GM19238 (cell line): ENCODE measurements around the gene KCNH5.

Experiments used
- DNase-seq: peaks from one replicate; pipeline ENCODE4 v3.0.0; 2011; ENCODE audit warnings: low spot score; ENCODE audit not compliant: insufficient read length

Gene KCNH5

GRCh38 chr14:62994096-62994495 is 51.2 kb downstream of the KCNH5 start:
- DNase-seq: no peak

- no peak for DNase-seq
Observed at GRCh38 chr14:62988967-62989366, 56.3 kb downstream of the KCNH5 start.

GRCh38 chr14:62983821-62984220 is 61.4 kb downstream of the KCNH5 start:
- no peak for DNase-seq

- DNase-seq: no peak
Observed at GRCh38 chr14:62980693-62981092, 64.6 kb downstream of the KCNH5 start.

- DNase-seq: no peak
Observed at GRCh38 chr14:62957562-62957961, 87.7 kb downstream of the KCNH5 start.

GRCh38 chr14:62956413-62956812 is 88.8 kb downstream of the KCNH5 start:
- DNase-seq: no peak

- no peak for DNase-seq
Observed at GRCh38 chr14:62954165-62954564, 91.1 kb downstream of the KCNH5 start.

- no peak for DNase-seq
Observed at GRCh38 chr14:62952226-62952625, 93.0 kb downstream of the KCNH5 start.

- no peak for DNase-seq
Observed at GRCh38 chr14:62947301-62947700, 98.0 kb downstream of the KCNH5 start.

GRCh38 chr14:62946221-62946620 is 99.0 kb downstream of the KCNH5 start:
- no peak for DNase-seq

- DNase-seq: no peak
Observed at GRCh38 chr14:62943202-62943601, 102.1 kb downstream of the KCNH5 start.

GRCh38 chr14:62939970-62940369 is 105.3 kb downstream of the KCNH5 start:
- DNase-seq: no peak

- DNase-seq: no peak
Observed at GRCh38 chr14:62938778-62939177, 106.5 kb downstream of the KCNH5 start.

- DNase-seq: no peak
Observed at GRCh38 chr14:62934439-62934838, 110.8 kb downstream of the KCNH5 start.

- no peak for DNase-seq
Observed at GRCh38 chr14:62921466-62921865, 123.8 kb downstream of the KCNH5 start.

GRCh38 chr14:62916551-62916950 is 128.7 kb downstream of the KCNH5 start:
- DNase-seq: no peak

GRCh38 chr14:62914873-62915272 is 130.4 kb downstream of the KCNH5 start:
- no peak for DNase-seq

- DNase-seq: no peak
Observed at GRCh38 chr14:62914025-62914424, 131.2 kb downstream of the KCNH5 start.

GRCh38 chr14:62908506-62908905 is 136.8 kb downstream of the KCNH5 start:
- DNase-seq: no peak

GRCh38 chr14:62905566-62905965 is 139.7 kb downstream of the KCNH5 start:
- no peak for DNase-seq

- DNase-seq: no peak
Observed at GRCh38 chr14:62897771-62898170, 147.5 kb downstream of the KCNH5 start.

GRCh38 chr14:62896932-62897456 is 148.3 kb downstream of the KCNH5 start:
- DNase-seq: no peak

- no peak for DNase-seq
Observed at GRCh38 chr14:62894736-62895135, 150.5 kb downstream of the KCNH5 start.

- no peak for DNase-seq
Observed at GRCh38 chr14:62889364-62889763, 155.9 kb downstream of the KCNH5 start.
